IMR-90 (cell line): ENCODE measurements around the gene CLASRP. TPM values are rescaled to one million over a fixed set of nuclear protein-coding genes. Genes with fewer than 3 reads are reported as not detected.

Experiments used
- ATAC-seq: fragments of 200-7000 bp; cut with Tn5 transposase; 2 replicates; pipeline ENCODE4 v1.9.1; 2020; ENCODE audit warnings: low read depth, mild to moderate bottlenecking, moderate library complexity
- BruUV-seq: library from RNA; stranded (reverse); fragments of 400-500 nt; replicated peaks from 2 replicates; lab custom pipeline; 2021; lab: Mats Ljungman, UMichigan
- CTCF ChIA-PET: fragments of 300-600 bp; formaldehyde crosslinking; extraction: SDS; loops from one replicate; lab custom pipeline; 2021; ENCODE audit warnings: antibody characterized with exemption; lab: Yijun Ruan, JAX
- POLR2A ChIA-PET: fragments of 300-600 bp; sonication (Branson Sonifier 250); formaldehyde crosslinking; loops from one replicate; lab custom pipeline; 2022; ENCODE audit warnings: antibody characterized with exemption; ENCODE audit not compliant: unreplicated experiment; lab: Charles Lee
- DNase-seq: peaks from one replicate; pipeline ENCODE4 v3.0.0; 2013
- H2AFZ ChIP-seq: replicated peaks from 2 replicates; pipeline ENCODE3; 2013; ENCODE audit warnings: low read length, mild to moderate bottlenecking; ENCODE audit not compliant: poor library complexity
- H2AK5ac ChIP-seq: 2 replicates; pipeline ENCODE4 v1.6.1; 2013; ENCODE audit warnings: low read depth, low read length, inconsistent platforms
- H2AK9ac ChIP-seq: replicated peaks from 2 replicates; pipeline ENCODE3; 2013; ENCODE audit warnings: mild to moderate bottlenecking, low read depth, low read length, moderate library complexity; ENCODE audit not compliant: poor library complexity
- H2BK120ac ChIP-seq: 2 replicates; pipeline ENCODE4 v1.6.1; 2013; ENCODE audit warnings: low read depth, low read length, inconsistent platforms
- H2BK15ac ChIP-seq: 3 replicates; pipeline ENCODE4 v1.6.1; 2013; ENCODE audit warnings: low read depth, low read length, inconsistent platforms
- H2BK20ac ChIP-seq: 2 replicates; pipeline ENCODE4 v1.6.1; 2013; ENCODE audit warnings: low read depth, mild to moderate bottlenecking, inconsistent platforms, low read length, moderate library complexity
- H2BK5ac ChIP-seq: 2 replicates; pipeline ENCODE4 v1.6.1; 2013; ENCODE audit warnings: mild to moderate bottlenecking, low read depth, low read length, inconsistent platforms; ENCODE audit not compliant: poor library complexity, severe bottlenecking
- H3K14ac ChIP-seq: replicated peaks from 2 replicates; pipeline ENCODE4 v1.6.1; 2013; ENCODE audit warnings: low read depth, low read length, inconsistent platforms
- H3K18ac ChIP-seq: 2 replicates; pipeline ENCODE4 v1.6.1; 2013; ENCODE audit warnings: low read depth, low read length, control low read depth
- H3K23ac ChIP-seq: 2 replicates; pipeline ENCODE4 v1.6.1; 2013; ENCODE audit warnings: low read depth, low read length, inconsistent platforms
- H3K27ac ChIP-seq: 2 replicates; pipeline ENCODE4 v1.5.1; 2013; ENCODE audit warnings: mild to moderate bottlenecking, control low read depth, low read length; ENCODE audit not compliant: insufficient read depth
- H3K27me3 ChIP-seq: 2 replicates; pipeline ENCODE4 v1.6.1; 2013; ENCODE audit warnings: low read length; ENCODE audit not compliant: control insufficient read depth, insufficient read depth
- H3K36me3 ChIP-seq: 2 replicates; pipeline ENCODE4 v1.6.1; 2013; ENCODE audit warnings: low read length, mixed read lengths; ENCODE audit not compliant: control insufficient read depth, insufficient read depth
- H3K4ac ChIP-seq: 2 replicates; pipeline ENCODE4 v1.6.1; 2013; ENCODE audit warnings: low read depth, low read length, inconsistent platforms
- H3K4me1 ChIP-seq: 2 replicates; pipeline ENCODE4 v1.6.1; 2013; ENCODE audit warnings: low read length, mixed read lengths; ENCODE audit not compliant: control insufficient read depth, insufficient read depth
- H3K4me2 ChIP-seq: 2 replicates; pipeline ENCODE4 v1.6.1; 2013; ENCODE audit warnings: low read depth, mild to moderate bottlenecking, control low read depth, low read length, moderate library complexity
- H3K4me3 ChIP-seq: 2 replicates; pipeline ENCODE4 v1.5.1; 2013; ENCODE audit warnings: low read depth, mild to moderate bottlenecking, control low read depth, low read length, moderate library complexity; ENCODE audit not compliant: insufficient read depth
- H3K56ac ChIP-seq: 2 replicates; pipeline ENCODE4 v1.6.1; 2013; ENCODE audit warnings: low read length, inconsistent platforms; ENCODE audit not compliant: insufficient read depth; ENCODE audit errors: extremely low read depth
- H3K79me1 ChIP-seq, 2 experiments: 2 replicates each; pipeline ENCODE4 v1.6.1; 2013; ENCODE audit warnings: low read length in 2 of 2, inconsistent platforms in 1 of 2, low read depth in 1 of 2
- H3K9ac ChIP-seq: 2 replicates; pipeline ENCODE4 v1.6.1; 2013; ENCODE audit warnings: low read depth, low read length, control low read depth
- H3K9me1 ChIP-seq: 2 replicates; pipeline ENCODE4 v1.6.1; 2013; ENCODE audit warnings: low read length, inconsistent platforms; ENCODE audit not compliant: insufficient read depth
- H3K9me3 ChIP-seq: 2 replicates; pipeline ENCODE4 v1.6.1; 2013; ENCODE audit warnings: low read length; ENCODE audit not compliant: control insufficient read depth, insufficient read depth
- H4K20me1 ChIP-seq: 2 replicates; pipeline ENCODE4 v1.6.1; 2013; ENCODE audit warnings: low read length, inconsistent platforms; ENCODE audit not compliant: insufficient read depth
- H4K5ac ChIP-seq: 2 replicates; pipeline ENCODE4 v1.6.1; 2013; ENCODE audit warnings: mild to moderate bottlenecking, low read depth, low read length, control low read depth
- H4K8ac ChIP-seq, 2 experiments: 2 replicates each; pipeline ENCODE4 v1.6.1; 2013; ENCODE audit warnings: low read depth in 2 of 2, low read length in 2 of 2, control low read depth in 1 of 2, inconsistent platforms in 1 of 2
- H4K91ac ChIP-seq: 2 replicates; pipeline ENCODE4 v1.6.1; 2013; ENCODE audit warnings: low read depth, low read length, inconsistent platforms; ENCODE audit not compliant: insufficient read depth
- CHD1 ChIP-seq: IDR thresholded peaks from 2 replicates; pipeline ENCODE4 v1.6.1; 2012; ENCODE audit warnings: low read depth, low read length, improper control_type of control experiment
- WGBS, 2 experiments: methylation state at CpG; one replicate each; pipeline versions ENCODE4 v1.1.5 to v1.1.7; 2013; ENCODE audit warnings: missing lambda C conversion rate in 2 of 2; ENCODE audit not compliant: insufficient read length in 1 of 2; ENCODE audit errors: extremely low coverage in 2 of 2; 5-methylcytosine and 5-hydroxymethylcytosine counted together
- dilution Hi-C: fragments of 300-500 bp; cut with HindIII; formaldehyde crosslinking; loops from one replicate; pipeline ENCODE4 v1.14.3; 2018; ENCODE audit warnings: low sequenced_read_pairs; ENCODE audit not compliant: unreplicated experiment
- in situ Hi-C: fragments of 300-500 bp; cut with MboI; formaldehyde crosslinking; loops from 3 replicates; pipeline ENCODE4 v1.14.3; 2019; ENCODE audit warnings: low sequenced_read_pairs, inconsistent platforms, mixed read lengths
- intact Hi-C: fragments of 100-400 bp; cut with micrococcal nuclease; formaldehyde crosslinking; loops from 2 replicates; pipeline ENCODE4 v1.10.0; 2022
- polyA plus RNA-seq, 3 experiments: library from polyadenylated mRNA; depleted of rRNA; stranded (reverse); fragments of >200 nt; gene quantifications; 2 replicates each; pipeline ENCODE4 v1.2.3, GENCODE V29; 2012; ENCODE audit warnings: low replicate concordance in 1 of 3
- total RNA-seq: library from RNA; depleted of rRNA; stranded (reverse); fragments of >200 nt; gene quantifications from 2 replicates; pipeline ENCODE4 v1.2.3, GENCODE V29; 2012

Gene CLASRP
- total and polyA plus RNA-seq, 2 of the 4 experiments (the other 2 are of a cell fraction), result 19.9 to 31.7 TPM

DNA sequence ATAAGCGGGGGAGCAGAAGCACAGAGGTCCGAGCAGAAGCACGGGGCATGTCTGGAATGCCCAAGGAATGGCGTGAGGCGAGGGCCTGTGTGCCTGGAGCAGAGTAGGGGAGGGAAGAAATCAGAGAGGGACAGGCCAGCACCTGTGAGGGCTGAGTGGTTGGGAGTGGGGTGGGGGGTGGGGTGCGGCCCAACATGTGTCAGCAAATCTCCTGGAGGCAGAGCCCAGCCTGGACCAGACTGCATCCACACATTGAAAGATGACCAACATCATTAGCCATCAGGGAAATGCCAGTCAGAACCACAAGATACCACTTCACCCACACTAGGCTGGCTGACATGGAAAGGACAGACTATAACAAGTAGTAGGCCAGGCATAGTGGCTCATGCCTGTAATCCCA, 11.2 kb downstream of the CLASRP start:
- no peak for TF ChIP-seq CHD1
- Histone ChIP-seq H3K79me1 (peaks cover 34 to 69% of the 10 kb centered on the region in 2 experiments), H4K20me1 (peaks cover 76% of the 10 kb centered on the region), H4K91ac (no peak overlapping the region), H3K9me1 (peaks cover 15% of the 10 kb centered on the region; the same call in 1 of the 2 replicates), H3K4ac (no peak overlapping the region), H2BK120ac (no peak overlapping the region), H3K9me3 (no peaks in the 10 kb centered on the region), H3K18ac (no peak overlapping the region), H2BK20ac (no peak overlapping the region), H3K36me3 (peaks cover 44% of the 10 kb centered on the region), H2AFZ (no peak overlapping the region), H3K14ac (no peak overlapping the region), H2BK15ac (no peak overlapping the region), H2AK9ac (no peak overlapping the region), H3K9ac (no peak overlapping the region), H3K27me3 (no peaks in the 10 kb centered on the region), H3K23ac (no peak overlapping the region), H3K56ac (no peak overlapping the region), H2AK5ac (no peak overlapping the region), H3K4me1 (peaks cover 2% of the 10 kb centered on the region; the same call in 1 of the 2 replicates), H3K4me2 (no peak overlapping the region), H3K27ac (no peak overlapping the region), H3K4me3 (no peak overlapping the region), H4K8ac (no peak overlapping the region), H2BK5ac (no peak overlapping the region), H4K5ac (no peak overlapping the region)
- no peak for DNase-seq
- in situ Hi-C loops (no loop called here), intact Hi-C loops (no loop called here), dilution Hi-C loops (no loop called here)
- BruUV-seq, result no TSS peak
- ChIA-PET CTCF (interaction anchor here (1.2 kb wide), 1 partner anchor 10 kb away, joined by 3 read pairs; no protein-coding TSS in a partner anchor), POLR2A (no interaction called here)
- WGBS, 2 experiments, result 91% methylated on average over 5 of the region's 6 CpGs; no CpG with 5 or more reads in 1 of the 2 experiments
- ATAC-seq, result no peak
